Mesothelial cell of epicardium (in vitro differentiated cells): Measurements from ENCODE around the gene EXOSC7. TPM values are rescaled to one million over a fixed set of nuclear protein-coding genes. Genes with fewer than 3 reads are reported as not detected.

ENCODE experiments used
- DNase-seq, 2 experiments: peaks; one replicate each; pipeline ENCODE4 v3.0.0; 2021; ENCODE audit warnings: low spot score in 2 of 2; ENCODE audit not compliant: unreplicated experiment in 2 of 2
- H3K27ac Mint-ChIP-seq: 2 replicates; pipeline ENCODE4 v1.8.0; 2021; ENCODE audit warnings: mixed read lengths
- H3K27me3 Mint-ChIP-seq: 2 replicates; pipeline ENCODE4 v1.8.0; 2021; ENCODE audit warnings: low read depth, mixed read lengths
- H3K36me3 Mint-ChIP-seq: 2 replicates; pipeline ENCODE4 v1.8.0; 2021; ENCODE audit warnings: mixed read lengths
- H3K4me1 Mint-ChIP-seq: 2 replicates; pipeline ENCODE4 v1.8.0; 2021; ENCODE audit warnings: mixed read lengths
- H3K4me3 Mint-ChIP-seq: 2 replicates; pipeline ENCODE4 v1.8.0; 2021; ENCODE audit warnings: mild to moderate bottlenecking, moderate library complexity, mixed read lengths
- H3K9me3 Mint-ChIP-seq: 2 replicates; pipeline ENCODE4 v1.8.0; 2021; ENCODE audit warnings: mixed read lengths
- CTCF ChIP-seq: fragments of 200-600 bp; sonication (generic); IDR thresholded peaks from one replicate; pipeline ENCODE4 v1.5.0; 2021; ENCODE audit warnings: antibody characterized with exemption; ENCODE audit not compliant: unreplicated experiment
- total RNA-seq: library from RNA; stranded (reverse); gene quantifications from 3 replicates; pipeline ENCODE4 v1.2.1, GENCODE V29; 2021

Gene EXOSC7
- total RNA-seq, 1 donor from 2014 or later = 53.6 TPM

- no peak for DNase-seq
- TF ChIP-seq CTCF = no peak
- Mint-ChIP-seq H3K4me3 (no peak overlapping the region), H3K9me3 (no peaks in the 10 kb centered on the region), H3K27ac (no peak overlapping the region), H3K4me1 (peaks cover 19% of the 10 kb centered on the region), H3K36me3 (no peaks in the 10 kb centered on the region), H3K27me3 (no peaks in the 10 kb centered on the region)
Measured at GRCh38 chr3:44969154-44969827, 6.8 kb upstream of the EXOSC7 start.

GRCh38 chr3:44969828-44970179 is 6.2 kb upstream of the EXOSC7 start:
- peaks cover 24% of the 10 kb centered on the region for H3K4me1 Mint-ChIP-seq
- H3K27me3 Mint-ChIP-seq = no peaks in the 10 kb centered on the region
- DNase-seq = no peak
- no peak overlapping the region for H3K27ac Mint-ChIP-seq
- H3K36me3 Mint-ChIP-seq = no peaks in the 10 kb centered on the region
- no peak overlapping the region for H3K4me3 Mint-ChIP-seq
- no peaks in the 10 kb centered on the region for H3K9me3 Mint-ChIP-seq
- no peak for TF ChIP-seq CTCF

GRCh38 chr3:44970926-44971490 is 5.0 kb upstream of the EXOSC7 start:
- no peak for DNase-seq
- Mint-ChIP-seq H3K4me1 (peaks cover 29% of the 10 kb centered on the region), H3K27ac (peak overlapping the region; percentile 39), H3K9me3 (no peaks in the 10 kb centered on the region), H3K36me3 (no peaks in the 10 kb centered on the region), H3K27me3 (no peaks in the 10 kb centered on the region), H3K4me3 (no peak overlapping the region)
- no peak for TF ChIP-seq CTCF

- H3K27me3 Mint-ChIP-seq = no peaks in the 10 kb centered on the region
- H3K4me1 Mint-ChIP-seq = peaks cover 42% of the 10 kb centered on the region
- no peak for TF ChIP-seq CTCF
- no peaks in the 10 kb centered on the region for H3K36me3 Mint-ChIP-seq
- peak overlapping the region; percentile 97 for H3K4me3 Mint-ChIP-seq
- H3K9me3 Mint-ChIP-seq = no peaks in the 10 kb centered on the region
- H3K27ac Mint-ChIP-seq = peak overlapping the region; percentile 97
- no peak for DNase-seq
Measured at GRCh38 chr3:44974416-44974815, 1.6 kb upstream of the EXOSC7 start.

GRCh38 chr3:44981220-44981619 is 5.2 kb downstream of the EXOSC7 start:
- Mint-ChIP-seq H3K4me3 (no peak overlapping the region), H3K9me3 (no peaks in the 10 kb centered on the region), H3K27me3 (no peaks in the 10 kb centered on the region), H3K4me1 (peaks cover 34% of the 10 kb centered on the region), H3K27ac (no peak overlapping the region), H3K36me3 (peaks cover 11% of the 10 kb centered on the region)
- no peak for TF ChIP-seq CTCF
- no peak for DNase-seq
